Measurements from ENCODE around the gene MS4A13.
"Not testable (repeated sequence)": the region's sequence is repeated elsewhere in the genome, so short reads cannot be mapped to it uniquely, and the experiment has no call there.

The MS4A13 gene

DNA sequence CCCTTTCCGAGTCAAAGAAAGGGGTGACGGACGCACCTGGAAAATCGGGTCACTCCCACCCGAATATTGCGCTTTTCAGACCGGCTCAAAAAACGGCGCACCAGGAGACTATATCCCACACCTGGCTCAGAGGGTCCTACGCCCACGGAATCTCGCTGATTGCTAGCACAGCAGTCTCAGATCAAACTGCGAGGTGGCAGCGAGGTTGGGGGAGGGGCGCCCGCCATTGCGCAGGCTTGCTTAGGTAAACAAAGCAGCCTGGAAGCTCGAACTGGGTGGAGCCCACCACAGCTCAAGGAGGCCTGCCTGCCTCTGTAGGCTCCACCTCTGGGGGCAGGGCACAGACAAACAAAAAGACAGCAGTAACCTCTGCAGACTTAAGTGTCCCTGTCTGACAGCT lies 17.2 kb downstream of the MS4A13 start:
- DNase-seq, result not testable (repeated sequence)

DNA sequence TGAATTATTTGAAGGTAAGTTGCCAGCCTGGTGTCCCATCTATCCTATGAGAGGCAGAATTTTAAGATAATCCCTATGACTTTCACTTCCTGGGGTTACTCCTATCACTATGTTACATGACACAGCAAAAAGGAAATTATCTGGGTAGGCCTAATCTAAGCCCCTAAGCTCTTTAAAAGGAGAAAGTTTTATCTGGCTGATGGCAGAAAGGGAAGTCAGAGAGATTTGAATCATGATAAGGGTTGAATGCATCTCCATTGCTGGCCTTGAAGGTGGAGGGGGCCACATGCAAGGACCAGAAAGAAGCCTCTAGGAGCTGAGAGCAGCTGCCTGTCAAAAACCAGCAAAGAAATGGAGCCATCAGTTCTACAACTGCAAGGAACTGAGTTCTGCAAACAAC lies 23.4 kb downstream of the MS4A13 start:
- DNase-seq, result not testable (repeated sequence)

DNA sequence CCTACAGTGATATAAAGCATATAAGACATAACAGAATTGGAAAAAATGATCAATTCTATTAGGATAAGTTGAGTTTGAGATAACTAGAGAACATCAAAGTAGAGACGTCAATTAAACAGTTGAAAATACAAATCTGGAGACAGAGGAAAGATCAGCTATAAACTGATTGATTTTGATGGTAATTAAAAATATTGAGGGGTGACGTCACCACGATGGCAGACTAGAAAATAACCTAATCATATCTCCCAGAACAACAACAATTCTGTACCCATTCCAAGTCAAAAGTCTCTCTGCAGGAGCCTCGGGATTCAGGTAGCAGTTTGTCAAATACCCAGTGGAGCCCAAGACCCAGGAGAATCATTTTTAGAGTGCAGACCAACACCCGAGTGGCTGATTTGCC lies 28.9 kb downstream of the MS4A13 start:
- no peak for DNase-seq

DNA sequence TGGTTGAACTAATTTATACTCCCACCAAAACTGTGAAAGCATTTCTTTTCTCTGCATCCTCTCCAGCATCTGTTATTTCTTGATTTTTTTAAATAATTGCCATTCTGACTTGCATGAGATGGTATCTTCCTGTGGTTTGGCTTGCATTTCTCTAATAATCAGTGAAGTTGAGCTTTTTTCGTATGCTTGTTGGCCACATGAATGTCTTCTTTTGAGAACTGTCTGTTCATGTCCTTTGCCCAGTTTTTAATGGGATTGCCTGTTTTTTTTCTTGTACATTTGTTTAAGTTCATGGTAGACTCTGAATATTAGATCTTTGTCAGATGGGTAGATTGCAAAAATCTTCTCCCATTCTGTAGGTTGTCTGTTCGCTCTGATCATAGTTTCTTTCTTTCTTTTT lies 46.1 kb downstream of the MS4A13 start:
- DNase-seq, result no peak

DNA sequence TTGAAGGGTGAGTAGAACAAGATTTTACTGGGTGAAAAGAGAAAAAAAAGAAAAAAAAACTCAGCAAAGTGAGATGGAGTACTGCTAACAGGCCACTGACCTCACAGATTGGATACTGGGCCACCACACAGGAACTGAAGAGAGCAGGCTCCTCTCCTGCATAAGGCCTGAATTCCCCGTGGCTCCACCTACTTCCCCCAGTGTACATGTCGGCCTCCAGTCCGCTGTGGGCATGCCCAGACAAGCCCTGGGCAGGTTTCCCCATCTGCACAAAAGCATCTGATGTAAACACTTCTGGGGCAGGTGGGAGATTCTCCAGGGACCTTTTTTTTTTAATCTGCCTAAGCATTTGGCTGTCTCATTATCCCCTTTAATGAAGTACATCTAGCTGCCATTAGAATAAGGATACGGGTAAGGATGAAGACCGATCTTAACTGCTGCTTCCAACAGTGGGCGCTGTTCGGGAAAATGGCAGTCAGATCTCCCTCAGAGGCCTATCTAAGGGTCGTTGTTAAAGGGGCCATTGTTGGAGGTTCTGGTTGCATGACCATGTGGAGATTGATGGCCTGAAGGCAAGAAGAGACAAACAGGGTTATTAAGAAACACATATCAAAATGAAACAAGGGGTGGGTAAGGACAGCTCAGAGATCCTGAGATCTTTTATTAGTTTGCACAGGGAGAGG lies 48.5 kb downstream of the MS4A13 start:
- no peak for DNase-seq

DNA sequence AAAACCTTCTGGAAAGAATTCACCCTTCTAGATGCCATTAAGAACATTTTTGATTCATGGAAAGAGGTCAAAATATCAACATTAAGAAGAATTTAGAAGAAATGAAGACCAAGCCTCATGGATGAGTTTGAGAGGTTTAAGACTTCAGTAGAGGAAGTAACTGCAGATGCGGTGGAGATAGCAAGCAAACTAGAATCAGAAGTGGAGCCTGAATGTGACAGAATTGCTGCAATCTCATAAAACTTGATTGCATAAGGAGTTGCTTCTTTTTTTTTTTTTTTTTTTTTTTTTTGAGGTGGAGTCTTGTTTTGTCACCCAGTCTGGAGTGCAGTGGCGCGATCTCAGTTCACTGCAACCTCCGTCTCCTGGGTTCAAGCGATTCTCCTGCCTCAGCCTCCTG lies 51.6 kb downstream of the MS4A13 start:
- no peak for DNase-seq

DNA sequence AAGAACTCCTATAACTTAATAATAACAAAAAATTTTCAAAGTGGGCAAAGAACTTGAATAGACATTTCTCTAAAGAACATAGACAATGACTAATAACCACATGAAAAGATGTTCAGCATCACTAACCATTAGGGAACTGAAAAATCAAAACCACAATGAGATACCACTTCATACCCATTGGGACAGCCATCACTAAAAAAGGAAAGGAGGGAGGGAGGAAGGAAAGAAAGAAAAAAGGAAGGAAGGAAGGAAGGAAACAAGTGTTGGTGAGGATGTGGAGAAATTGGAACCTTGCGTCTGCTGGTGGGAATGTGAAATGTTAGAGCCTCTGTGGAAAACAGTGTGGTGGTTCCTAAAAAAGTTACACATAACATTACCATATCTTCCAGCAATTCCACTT lies 55.8 kb downstream of the MS4A13 start:
- no peak for DNase-seq

DNA sequence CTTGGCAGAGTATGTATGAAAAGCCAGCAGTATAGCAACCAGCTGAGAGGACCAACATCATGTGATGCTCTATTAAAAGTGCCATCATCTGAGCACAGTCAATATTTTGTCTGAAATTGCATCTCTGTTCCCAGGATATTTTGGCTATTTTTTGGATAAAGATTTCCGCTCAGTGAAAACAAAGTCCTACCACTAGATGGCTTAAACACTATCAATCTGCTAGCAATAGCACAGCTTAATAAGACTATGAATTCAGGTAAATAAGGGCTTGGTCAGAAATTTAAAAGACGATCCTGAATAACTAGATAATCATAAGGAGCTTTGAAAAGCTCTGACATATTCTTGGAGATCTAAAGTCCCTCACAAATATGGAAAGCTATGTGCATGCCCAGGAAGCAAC lies 74.4 kb downstream of the MS4A13 start:
- DNase-seq, result no peak
